HepG2 (cell line): ENCODE results near the gene CLP1. TPM values are rescaled to one million over a fixed set of nuclear protein-coding genes. Genes with fewer than 3 reads are reported as not detected.
A peak's percentile ranks its signal among the peaks of the same experiment; 100 is the strongest.

Source experiments
- ATAC-seq: fragments of 200-7000 bp; cut with Tn5 transposase; 3 replicates; pipeline ENCODE4 v1.9.1; 2020; ENCODE audit warnings: mild to moderate bottlenecking, moderate library complexity
- BruUV-seq: library from RNA; stranded (reverse); fragments of 400-500 nt; replicated peaks from 2 replicates; lab custom pipeline; 2021; lab: Mats Ljungman, UMichigan
- CTCF ChIA-PET: fragments of 300-600 bp; formaldehyde crosslinking; extraction: SDS; loops from one replicate; lab custom pipeline; 2021; ENCODE audit warnings: low total read pairs, inconsistent platforms, low intra/inter-chr PET ratio; lab: Yijun Ruan, JAX
- POLR2A ChIA-PET: fragments of 350-600 bp; sonication (Branson Sonifier 250); formaldehyde crosslinking; loops from one replicate; lab custom pipeline; 2020; ENCODE audit warnings: antibody characterized with exemption, inconsistent platforms; lab: Yijun Ruan, JAX
- DNase-seq: peaks from one replicate; pipeline ENCODE4 v3.0.0-alpha.2; 2015; ENCODE audit warnings: low spot score
- FAIRE-seq: peaks from 3 replicates; lab custom pipeline; 2011; peaks lifted over from hg19 to GRCh38; lab: Jason Lieb, UNC
- H2AFZ ChIP-seq: one replicate; pipeline ENCODE4 v1.6.1; 2011; ENCODE audit warnings: low read length, inconsistent platforms
- H3K27ac ChIP-seq: fragments of 300-600 bp; 3 replicates; pipeline ENCODE4 v1.8.0; 2011; ENCODE audit warnings: mixed run types, mild to moderate bottlenecking, mixed read lengths, low read length, inconsistent platforms; ENCODE audit not compliant: insufficient read depth; ENCODE audit errors: extremely low read length
- H3K27me3 ChIP-seq, 2 experiments: fragments of 200-600 bp in 1 of 2; 2 replicates in 1 of 2; 3 replicates in 1 of 2; pipeline versions ENCODE4 v1.6.0 to v1.8.0; 2011; ENCODE audit warnings: low read length in 2 of 2, mild to moderate bottlenecking in 2 of 2, moderate library complexity in 2 of 2, inconsistent platforms in 1 of 2; ENCODE audit not compliant: insufficient read depth in 2 of 2, control insufficient read depth in 1 of 2
- H3K36me3 ChIP-seq, 2 experiments: fragments of 200-600 bp in 1 of 2; replicated peaks in 1 of 2; 2 replicates in 1 of 2; 3 replicates in 1 of 2; pipeline versions ENCODE4 v1.5.1 to v1.8.0; 2011; ENCODE audit warnings: low read length in 2 of 2, inconsistent platforms in 1 of 2; ENCODE audit not compliant: insufficient read depth in 2 of 2, control insufficient read depth in 1 of 2
- H3K4me1 ChIP-seq: 2 replicates; pipeline ENCODE4 v1.5.1; 2012; ENCODE audit warnings: low read length, inconsistent platforms; ENCODE audit not compliant: insufficient read depth
- H3K4me2 ChIP-seq: 2 replicates; pipeline ENCODE4 v1.6.0; 2011; ENCODE audit warnings: low read depth, low read length, inconsistent platforms
- H3K4me3 ChIP-seq, 3 experiments: fragments of 200-600 bp in 1 of 3; sonication (generic), shearing (Covaris generic) in 1 of 3; replicated peaks in 1 of 3; 2 replicates each; pipeline ENCODE4 v1.5.1; 2011 to 2016; ENCODE audit warnings: low read length in 3 of 3, inconsistent platforms in 2 of 3, low read depth in 2 of 3, mild to moderate bottlenecking in 2 of 3, control low read depth in 1 of 3, mixed read lengths in 1 of 3; ENCODE audit not compliant: insufficient read depth in 1 of 3
- H3K79me2 ChIP-seq: one replicate; pipeline ENCODE4 v1.6.1; 2011; ENCODE audit warnings: low read length, inconsistent platforms; ENCODE audit not compliant: insufficient read depth
- H3K9ac ChIP-seq: 2 replicates; pipeline ENCODE4 v1.6.0; 2011; ENCODE audit warnings: mild to moderate bottlenecking, low read depth, low read length, inconsistent platforms; ENCODE audit not compliant: insufficient read depth
- H3K9me3 ChIP-seq: 2 replicates; pipeline ENCODE4 v1.5.1; 2012; ENCODE audit warnings: mild to moderate bottlenecking, low read length
- H4K20me1 ChIP-seq: 2 replicates; pipeline ENCODE4 v1.6.0; 2011; ENCODE audit warnings: inconsistent platforms, mild to moderate bottlenecking, low read length, moderate library complexity; ENCODE audit not compliant: insufficient read depth
- AHR ChIP-seq: IDR thresholded peaks from 2 replicates; pipeline ENCODE4 v1.6.1; 2018; ENCODE audit warnings: missing genetic modification reagents, missing compliant biosample characterization
- ATF7 ChIP-seq, 2 experiments: fragments of 450-650 bp in 1 of 2; sonication (generic) in 1 of 2; formaldehyde crosslinking in 1 of 2; IDR thresholded peaks; 2 replicates each; pipeline versions ENCODE4 v1.4.0 to v1.6.1; 2016 to 2020; ENCODE audit warnings: antibody characterized with exemption in 1 of 2, mild to moderate bottlenecking in 1 of 2, missing genetic modification reagents in 1 of 2
- CBX2 ChIP-seq, 2 experiments: fragments of 200-600 bp in 1 of 2; sonication (generic); formaldehyde crosslinking in 1 of 2; IDR thresholded peaks; 2 replicates each; pipeline versions ENCODE4 v1.7.0 to v1.8.1; 2018 to 2022; ENCODE audit warnings: low read depth in 2 of 2, low read length in 1 of 2, mild to moderate bottlenecking in 1 of 2, missing genetic modification reagents in 1 of 2
- CBX5 ChIP-seq: sonication (generic); formaldehyde crosslinking; IDR thresholded peaks from 2 replicates; pipeline ENCODE4 v1.4.0; 2020; ENCODE audit warnings: missing genetic modification reagents, borderline replicate concordance
- KLF12 ChIP-seq: sonication (generic); formaldehyde crosslinking; IDR thresholded peaks from 2 replicates; pipeline ENCODE4 v1.4.0; 2020; ENCODE audit warnings: missing genetic modification reagents, borderline replicate concordance
- MEIS2 ChIP-seq: sonication (generic); formaldehyde crosslinking; IDR thresholded peaks from 2 replicates; pipeline ENCODE4 v1.9.0; 2021; ENCODE audit warnings: mild to moderate bottlenecking, missing genetic modification reagents
- NCOA1 ChIP-seq: sonication (generic); formaldehyde crosslinking; IDR thresholded peaks from 2 replicates; pipeline ENCODE4 v1.9.0; 2021; ENCODE audit warnings: missing genetic modification reagents
- RELA ChIP-seq: sonication (generic); formaldehyde crosslinking; IDR thresholded peaks from 2 replicates; pipeline ENCODE4 v1.4.0; 2020; ENCODE audit warnings: missing genetic modification reagents
- TBL1XR1 ChIP-seq: fragments of 150-350 bp; IDR thresholded peaks from 2 replicates; pipeline ENCODE4 v1.6.1; 2014; ENCODE audit warnings: borderline replicate concordance, low read length; ENCODE audit not compliant: partially characterized antibody
- ZBTB42 ChIP-seq: sonication (generic); formaldehyde crosslinking; IDR thresholded peaks from 2 replicates; pipeline ENCODE4 v1.5.0; 2020; ENCODE audit warnings: mild to moderate bottlenecking, missing genetic modification reagents
- ZNF282 ChIP-seq: fragments of 450-650 bp; IDR thresholded peaks from 2 replicates; pipeline ENCODE4 v1.6.1; 2018; ENCODE audit not compliant: partially characterized antibody
- ZNF564 ChIP-seq: sonication (generic); formaldehyde crosslinking; IDR thresholded peaks from 2 replicates; pipeline ENCODE4 v1.8.1; 2023; ENCODE audit warnings: mild to moderate bottlenecking, missing genetic modification reagents
- ZNF619 ChIP-seq: sonication (generic); formaldehyde crosslinking; IDR thresholded peaks from 2 replicates; pipeline ENCODE4 v1.4.0; 2020; ENCODE audit warnings: mild to moderate bottlenecking, missing genetic modification reagents
- ZNF713 ChIP-seq: sonication (generic); formaldehyde crosslinking; IDR thresholded peaks from 2 replicates; pipeline ENCODE4 v1.4.0; 2020; ENCODE audit warnings: mild to moderate bottlenecking, missing genetic modification reagents
- WGBS: methylation state at CpG from one replicate; pipeline ENCODE4 v1.1.6; 2017; ENCODE audit warnings: low lambda C conversion rate; 5-methylcytosine and 5-hydroxymethylcytosine counted together
- in situ Hi-C: cut with HindIII; loops from 2 replicates; pipeline ENCODE4 v1.10.0; 2017; ENCODE audit warnings: low pct_unique_long_range_greater_than_20kb; ENCODE audit not compliant: extremely low pct_ligation_motif_present
- intact Hi-C: fragments of 100-400 bp; cut with micrococcal nuclease; formaldehyde crosslinking; loops from one replicate; pipeline ENCODE4 v1.10.0; 2022; ENCODE audit not compliant: unreplicated experiment
- polyA plus RNA-seq, 8 experiments: library from polyadenylated mRNA; depleted of rRNA in 3 of 8; stranded (reverse) in 7 of 8; unstranded in 1 of 8; fragments of >200 nt; fragmentation: Illumina TruSeq in 4 of 8; extraction: Trizol in 4 of 8; gene quantifications; 2 replicates each; pipeline versions ENCODE4 v1.2.1 to v1.2.3, GENCODE V29; 2011 to 2016; ENCODE audit warnings: low read depth in 4 of 8, missing spikeins in 1 of 8, mixed read lengths in 1 of 8; ENCODE audit not compliant: insufficient read depth in 1 of 8
- total RNA-seq, 5 experiments: library from RNA; depleted of rRNA; stranded (reverse); fragments of >200 nt; fragmentation: Illumina TruSeq; extraction: Trizol; gene quantifications; 2 replicates each; pipeline ENCODE4 v1.2.3, GENCODE V29; 2016; ENCODE audit warnings: low read depth in 1 of 5
- TF ChIP-seq, protein P1 (sequence below): sonication (generic); formaldehyde crosslinking; conservative IDR thresholded peaks from 2 replicates; pipeline ENCODE4 v1.8.1; 2023; ENCODE audit warnings: missing genetic modification reagents
- TF ChIP-seq, protein P2 (sequence below): sonication (generic); formaldehyde crosslinking; IDR thresholded peaks from 2 replicates; pipeline ENCODE4 v1.4.0; 2020; ENCODE audit warnings: missing genetic modification reagents
- TF ChIP-seq, protein P3 (sequence below): IDR thresholded peaks from 2 replicates; pipeline ENCODE4 v1.6.1; 2012; ENCODE audit warnings: inconsistent platforms

CLP1 gene
- total and polyA plus RNA-seq, 2 of the 13 experiments (the other 11 are each of a cell fraction or from before 2014, with no cell fraction given): 14.6 to 24.8 TPM

DNA sequence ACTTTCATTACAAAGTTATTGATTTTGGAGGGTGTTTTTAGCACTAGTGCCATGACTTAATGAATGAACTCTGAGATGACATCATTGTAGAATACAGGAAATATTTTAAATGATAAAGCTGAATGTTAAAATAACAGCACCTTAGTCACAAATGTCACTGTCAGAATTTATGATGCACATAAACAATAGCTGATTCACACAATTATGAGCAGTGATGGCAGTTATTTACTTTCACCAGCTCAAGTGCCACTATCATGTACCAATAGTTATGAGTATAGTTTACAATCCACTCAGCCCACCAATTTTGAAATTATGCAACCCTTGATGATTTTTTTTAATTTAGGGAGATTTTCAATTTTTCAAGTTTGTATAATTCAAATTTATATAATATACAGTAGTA lies 37.1 kb upstream of the CLP1 start:
- BruUV-seq: no TSS peak
- FAIRE-seq (no peak), ATAC-seq (no peak), DNase-seq (no peak)
- Histone ChIP-seq H3K27ac (no peak overlapping the region), H2AFZ (no peak overlapping the region), H3K9me3 (peaks cover 20% of the 10 kb centered on the region), H3K27me3 (no peaks in the 10 kb centered on the region), H3K4me3 (no peak overlapping the region), H3K4me1 (no peaks in the 10 kb centered on the region), H3K36me3 (no peaks in the 10 kb centered on the region), H3K9ac (no peak overlapping the region), H3K79me2 (no peaks in the 10 kb centered on the region), H3K4me2 (no peak overlapping the region), H4K20me1 (no peaks in the 10 kb centered on the region)
- in situ Hi-C loops: no loop called here
- intact Hi-C loops: no loop called here
- CTCF ChIA-PET: no interaction called here
- POLR2A ChIA-PET: no interaction called here
- TF ChIP-seq ATF7 (IDR thresholded peaks at IDR 0.05): 0 out of 2 replicates have a peak, but pooled peaks have one; percentile 30
- no peak for TF ChIP-seq ATF7 (CRISPR knock-in tag; IDR thresholded peaks at IDR 0.05)
- TF ChIP-seq TBL1XR1: no peak
- no peak for TF ChIP-seq RELA (CRISPR knock-in tag)

DNA sequence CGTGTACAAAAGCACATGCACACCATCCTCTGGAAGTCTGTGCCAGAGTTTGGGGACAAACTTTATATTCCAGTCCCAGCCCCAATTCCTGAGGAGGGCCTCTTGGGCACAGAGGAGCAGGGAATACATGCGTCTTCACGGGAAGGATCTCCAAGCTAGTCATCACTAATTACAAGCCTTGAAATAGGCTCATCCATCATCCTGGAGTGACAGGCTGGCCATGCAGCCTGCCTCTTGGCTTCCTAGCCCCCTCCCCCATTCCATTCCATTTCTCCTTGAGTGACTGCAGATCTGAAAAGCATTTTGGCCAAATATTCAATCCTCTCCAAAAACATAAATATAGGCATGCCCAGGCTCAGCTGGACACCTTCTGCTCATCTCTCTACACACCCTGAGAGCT lies 35.3 kb upstream of the CLP1 start:
- H3K36me3 ChIP-seq: no peaks in the 10 kb centered on the region
- H3K27ac ChIP-seq: no peak overlapping the region
- TF ChIP-seq ZNF282 (no peak), KLF12 (no peak), CBX5 (CRISPR knock-in tag) (no peak), ZNF564 (CRISPR knock-in tag) (no peak), CBX2 (IDR thresholded peaks at IDR 0.05; ENCODE audit: low read depth, low read length) (no peak), CBX2 (CRISPR knock-in tag; IDR thresholded peaks at IDR 0.05; ENCODE audit: low read depth) (no peak), ZBTB42 (CRISPR knock-in tag) (no peak), MEIS2 (CRISPR knock-in tag) (no peak), ZNF713 (CRISPR knock-in tag) (no peak), NCOA1 (CRISPR knock-in tag) (no peak), ZNF619 (CRISPR knock-in tag) (no peak), AHR (CRISPR knock-in tag) (no peak)
- TF ChIP-seq, protein P1, sequence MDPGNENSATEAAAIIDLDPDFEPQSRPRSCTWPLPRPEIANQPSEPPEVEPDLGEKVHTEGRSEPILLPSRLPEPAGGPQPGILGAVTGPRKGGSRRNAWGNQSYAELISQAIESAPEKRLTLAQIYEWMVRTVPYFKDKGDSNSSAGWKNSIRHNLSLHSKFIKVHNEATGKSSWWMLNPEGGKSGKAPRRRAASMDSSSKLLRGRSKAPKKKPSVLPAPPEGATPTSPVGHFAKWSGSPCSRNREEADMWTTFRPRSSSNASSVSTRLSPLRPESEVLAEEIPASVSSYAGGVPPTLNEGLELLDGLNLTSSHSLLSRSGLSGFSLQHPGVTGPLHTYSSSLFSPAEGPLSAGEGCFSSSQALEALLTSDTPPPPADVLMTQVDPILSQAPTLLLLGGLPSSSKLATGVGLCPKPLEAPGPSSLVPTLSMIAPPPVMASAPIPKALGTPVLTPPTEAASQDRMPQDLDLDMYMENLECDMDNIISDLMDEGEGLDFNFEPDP (CRISPR knock-in tag): no peak
- TF ChIP-seq, protein P2, sequence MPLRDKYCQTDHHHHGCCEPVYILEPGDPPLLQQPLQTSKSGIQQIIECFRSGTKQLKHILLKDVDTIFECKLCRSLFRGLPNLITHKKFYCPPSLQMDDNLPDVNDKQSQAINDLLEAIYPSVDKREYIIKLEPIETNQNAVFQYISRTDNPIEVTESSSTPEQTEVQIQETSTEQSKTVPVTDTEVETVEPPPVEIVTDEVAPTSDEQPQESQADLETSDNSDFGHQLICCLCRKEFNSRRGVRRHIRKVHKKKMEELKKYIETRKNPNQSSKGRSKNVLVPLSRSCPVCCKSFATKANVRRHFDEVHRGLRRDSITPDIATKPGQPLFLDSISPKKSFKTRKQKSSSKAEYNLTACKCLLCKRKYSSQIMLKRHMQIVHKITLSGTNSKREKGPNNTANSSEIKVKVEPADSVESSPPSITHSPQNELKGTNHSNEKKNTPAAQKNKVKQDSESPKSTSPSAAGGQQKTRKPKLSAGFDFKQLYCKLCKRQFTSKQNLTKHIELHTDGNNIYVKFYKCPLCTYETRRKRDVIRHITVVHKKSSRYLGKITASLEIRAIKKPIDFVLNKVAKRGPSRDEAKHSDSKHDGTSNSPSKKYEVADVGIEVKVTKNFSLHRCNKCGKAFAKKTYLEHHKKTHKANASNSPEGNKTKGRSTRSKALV (CRISPR knock-in tag): no peak
- TF ChIP-seq, protein P3, sequence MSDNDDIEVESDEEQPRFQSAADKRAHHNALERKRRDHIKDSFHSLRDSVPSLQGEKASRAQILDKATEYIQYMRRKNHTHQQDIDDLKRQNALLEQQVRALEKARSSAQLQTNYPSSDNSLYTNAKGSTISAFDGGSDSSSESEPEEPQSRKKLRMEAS: no peak
- ATAC-seq (no peak), DNase-seq (no peak), FAIRE-seq (no peak)
- no peak overlapping the region for H2AFZ ChIP-seq
- H3K27me3 ChIP-seq: no peaks in the 10 kb centered on the region
- BruUV-seq: no TSS peak
- H3K9ac ChIP-seq: no peak overlapping the region
- WGBS: 58% methylated on average over 3 of the region's 3 CpGs
- H3K79me2 ChIP-seq: no peaks in the 10 kb centered on the region
- H4K20me1 ChIP-seq: no peaks in the 10 kb centered on the region
- H3K4me1 ChIP-seq: peaks cover 9% of the 10 kb centered on the region
- in situ Hi-C loops: no loop called here
- intact Hi-C loops: no loop called here
- ChIA-PET CTCF (no interaction called here), POLR2A (interaction anchor here (1.1 kb wide), 1 partner anchor 24 kb away, joined by 5 read pairs; the partner anchor contains the start of gene SERPING1)
- H3K9me3 ChIP-seq: peaks cover 20% of the 10 kb centered on the region
- no peak overlapping the region for H3K4me3 ChIP-seq
- H3K4me2 ChIP-seq: no peak overlapping the region
